Measurements from ENCODE around the gene RMDN3. TPM values are rescaled to one million over a fixed set of nuclear protein-coding genes. Genes with fewer than 3 reads are reported as not detected.
A peak's percentile ranks its signal among the peaks of the same experiment; 100 is the strongest.

The RMDN3 gene
- total and polyA plus RNA-seq, 2 of the 13 experiments (the other 11 are each of a cell fraction or from before 2014, with no cell fraction given) = 16.8 to 19.5 TPM

GRCh38 chr15:40695469-40695890, 59.6 kb downstream of the RMDN3 start (continued):
- TF ChIP-seq ZNF142 (CRISPR knock-in tag; IDR thresholded peaks at IDR 0.05) (peak; percentile 47; the same call in 1 of the 2 replicates), FOXK1 (CRISPR knock-in tag; IDR thresholded peaks at IDR 0.05; ENCODE audit: borderline replicate concordance, low read depth) (no peak), ZNF138 (CRISPR knock-in tag; IDR thresholded peaks at IDR 0.05; ENCODE audit: low read depth) (peak; percentile 5; the same call in 1 of the 2 replicates), ZBTB8A (CRISPR knock-in tag; IDR thresholded peaks at IDR 0.05; ENCODE audit: borderline replicate concordance, low read depth) (no peak), TCF7 (IDR thresholded peaks at IDR 0.05; ENCODE audit: low read depth) (no peak), SRY (CRISPR knock-in tag; IDR thresholded peaks at IDR 0.05) (no peak), ZNF547 (CRISPR knock-in tag; IDR thresholded peaks at IDR 0.05) (0 out of 2 replicates have a peak, but pooled peaks have one; percentile 8), FOXA3 (CRISPR knock-in tag; IDR thresholded peaks at IDR 0.05) (no peak), TOPORS (CRISPR knock-in tag; IDR thresholded peaks at IDR 0.05) (no peak), SMAD1 (CRISPR knock-in tag; IDR thresholded peaks at IDR 0.05; ENCODE audit: borderline replicate concordance, low read depth) (no peak), ADNP (CRISPR knock-in tag; IDR thresholded peaks at IDR 0.05) (no peak), ZNF768 (CRISPR knock-in tag; IDR thresholded peaks at IDR 0.05) (no peak), MLX (CRISPR knock-in tag; IDR thresholded peaks at IDR 0.05) (no peak), ZNF552 (CRISPR knock-in tag; IDR thresholded peaks at IDR 0.05; ENCODE audit: borderline replicate concordance) (0 out of 2 replicates have a peak, but pooled peaks have one; percentile 27), JUND (CRISPR knock-in tag; IDR thresholded peaks at IDR 0.05) (no peak), TARDBP (CRISPR knock-in tag; IDR thresholded peaks at IDR 0.05) (no peak), SOX5 (CRISPR knock-in tag; IDR thresholded peaks at IDR 0.05; ENCODE audit: borderline replicate concordance) (no peak), CCAR2 (optimal IDR thresholded peaks at IDR 0.05; ENCODE audit: low read depth, low read length) (no peak), ZKSCAN8 (CRISPR knock-in tag; IDR thresholded peaks at IDR 0.05; ENCODE audit: borderline replicate concordance) (no peak), E2F1 (CRISPR knock-in tag; IDR thresholded peaks at IDR 0.05) (no peak), FOXM1 (CRISPR knock-in tag; IDR thresholded peaks at IDR 0.05) (no peak), ELF4 (CRISPR knock-in tag; IDR thresholded peaks at IDR 0.05; ENCODE audit: borderline replicate concordance) (0 out of 2 replicates have a peak, but pooled peaks have one; percentile 20), FOXP4 (CRISPR knock-in tag; IDR thresholded peaks at IDR 0.05) (no peak)

All from HepG2 (cell line).